ENCODE measurements around the gene GET3.

GET3 gene

GRCh38 chr19:12786141-12786870 lies 49.0 kb downstream of the GET3 start:
- Histone ChIP-seq H3K4me1 (ENCODE audit: low read length) (peaks cover 79% of the 10 kb centered on the region), H3K27me3 (ENCODE audit: low read depth, low read length) (no peaks in the 10 kb centered on the region), H4K20me1 (ENCODE audit: insufficient read depth, low read length) (no peaks in the 10 kb centered on the region), H3K36me3 (replicated peaks; ENCODE audit: low read depth, low read length) (no peaks in the 10 kb centered on the region), H3K4me3 (ENCODE audit: low read length) (no peak overlapping the region), H3K4me2 (ENCODE audit: low read length) (peak overlapping the region; percentile 99), H3K9ac (ENCODE audit: low read length) (peak overlapping the region; percentile 85), H3K27ac (ENCODE audit: low read length) (peak overlapping the region; percentile 93), H3K79me2 (ENCODE audit: low read length) (peaks cover 16% of the 10 kb centered on the region), H2AFZ (ENCODE audit: low read depth, low read length) (no peak overlapping the region; the same call in 1 of the 2 replicates), H3K9me3 (ENCODE audit: insufficient read depth, low read length) (no peaks in the 10 kb centered on the region)
- TF ChIP-seq, protein P1, sequence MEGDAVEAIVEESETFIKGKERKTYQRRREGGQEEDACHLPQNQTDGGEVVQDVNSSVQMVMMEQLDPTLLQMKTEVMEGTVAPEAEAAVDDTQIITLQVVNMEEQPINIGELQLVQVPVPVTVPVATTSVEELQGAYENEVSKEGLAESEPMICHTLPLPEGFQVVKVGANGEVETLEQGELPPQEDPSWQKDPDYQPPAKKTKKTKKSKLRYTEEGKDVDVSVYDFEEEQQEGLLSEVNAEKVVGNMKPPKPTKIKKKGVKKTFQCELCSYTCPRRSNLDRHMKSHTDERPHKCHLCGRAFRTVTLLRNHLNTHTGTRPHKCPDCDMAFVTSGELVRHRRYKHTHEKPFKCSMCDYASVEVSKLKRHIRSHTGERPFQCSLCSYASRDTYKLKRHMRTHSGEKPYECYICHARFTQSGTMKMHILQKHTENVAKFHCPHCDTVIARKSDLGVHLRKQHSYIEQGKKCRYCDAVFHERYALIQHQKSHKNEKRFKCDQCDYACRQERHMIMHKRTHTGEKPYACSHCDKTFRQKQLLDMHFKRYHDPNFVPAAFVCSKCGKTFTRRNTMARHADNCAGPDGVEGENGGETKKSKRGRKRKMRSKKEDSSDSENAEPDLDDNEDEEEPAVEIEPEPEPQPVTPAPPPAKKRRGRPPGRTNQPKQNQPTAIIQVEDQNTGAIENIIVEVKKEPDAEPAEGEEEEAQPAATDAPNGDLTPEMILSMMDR (IDR thresholded peaks at IDR 0.05; ENCODE audit: low read depth, low read length), result no peak
- no peak for TF ChIP-seq EZH2phosphoT487 (IDR thresholded peaks at IDR 0.05; ENCODE audit: low read depth)

DNA sequence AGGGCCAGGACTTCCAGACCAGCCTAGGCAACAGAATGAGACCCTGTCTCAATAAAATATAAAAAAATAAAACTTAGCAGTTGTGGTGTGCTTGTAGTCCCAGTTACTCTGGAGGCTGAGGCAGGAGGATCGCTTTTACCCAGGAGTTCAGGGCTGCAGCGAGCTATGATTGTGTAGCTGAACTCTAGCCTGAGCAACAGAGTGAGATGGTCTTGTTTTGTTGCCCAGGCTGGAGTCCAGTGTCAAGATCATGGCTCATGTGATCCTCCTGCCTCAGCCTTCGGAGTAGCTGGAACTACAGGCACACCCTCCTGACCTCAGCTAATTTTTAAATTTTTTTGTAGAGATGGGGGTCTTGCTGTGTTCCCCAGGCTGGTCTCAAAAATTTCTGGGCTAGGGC lies 49.7 kb downstream of the GET3 start:
- Histone ChIP-seq H4K20me1 (ENCODE audit: insufficient read depth, low read length) (no peaks in the 10 kb centered on the region; the same call in 1 of the 2 replicates), H3K4me1 (ENCODE audit: low read length) (peaks cover 73% of the 10 kb centered on the region), H3K27me3 (ENCODE audit: low read depth, low read length) (no peaks in the 10 kb centered on the region), H3K27ac (ENCODE audit: low read length) (peak overlapping the region; percentile 93), H3K4me3 (ENCODE audit: low read length) (no peak overlapping the region), H3K9ac (ENCODE audit: low read length) (peak overlapping the region; percentile 85), H3K9me3 (ENCODE audit: insufficient read depth, low read length) (no peaks in the 10 kb centered on the region), H3K79me2 (ENCODE audit: low read length) (peaks cover 22% of the 10 kb centered on the region), H3K4me2 (ENCODE audit: low read length) (peak overlapping the region; percentile 99), H2AFZ (ENCODE audit: low read depth, low read length) (no peak overlapping the region), H3K36me3 (replicated peaks; ENCODE audit: low read depth, low read length) (peaks cover 3% of the 10 kb centered on the region)
- TF ChIP-seq, protein P1 (IDR thresholded peaks at IDR 0.05; ENCODE audit: low read depth, low read length), result no peak
- TF ChIP-seq EZH2phosphoT487 (IDR thresholded peaks at IDR 0.05; ENCODE audit: low read depth), result no peak

DNA sequence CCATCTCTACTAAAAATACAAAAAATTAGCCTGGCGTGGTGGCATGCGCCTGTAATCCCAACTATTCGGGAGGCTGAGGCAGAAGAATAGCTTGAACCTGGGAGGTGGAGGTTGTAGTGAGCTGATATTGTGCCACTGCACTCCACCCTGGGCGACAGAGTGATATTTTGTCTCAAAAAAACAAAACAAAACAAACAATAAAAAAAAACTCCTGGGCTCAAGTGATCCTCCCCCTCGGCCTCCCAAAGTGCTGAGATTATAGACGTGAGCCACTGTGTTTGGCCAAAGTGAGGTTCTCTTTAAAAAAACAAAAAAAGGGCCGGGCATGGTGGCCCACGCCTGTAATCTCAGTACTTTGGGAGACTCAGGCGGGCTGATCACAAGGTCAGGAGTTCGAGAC lies 50.2 kb downstream of the GET3 start:
- H3K4me2 ChIP-seq (ENCODE audit: low read length), result no peak overlapping the region
- peaks cover 69% of the 10 kb centered on the region for H3K4me1 ChIP-seq (ENCODE audit: low read length)
- no peak overlapping the region for H3K4me3 ChIP-seq (ENCODE audit: low read length)
- H4K20me1 ChIP-seq (ENCODE audit: insufficient read depth, low read length), result no peaks in the 10 kb centered on the region; the same call in 1 of the 2 replicates
- no peaks in the 10 kb centered on the region for H3K9me3 ChIP-seq (ENCODE audit: insufficient read depth, low read length)
- H3K27me3 ChIP-seq (ENCODE audit: low read depth, low read length), result no peaks in the 10 kb centered on the region
- H3K9ac ChIP-seq (ENCODE audit: low read length), result no peak overlapping the region
- peaks cover 8% of the 10 kb centered on the region for H3K36me3 ChIP-seq (replicated peaks; ENCODE audit: low read depth, low read length)
- peaks cover 27% of the 10 kb centered on the region for H3K79me2 ChIP-seq (ENCODE audit: low read length)
- H2AFZ ChIP-seq (ENCODE audit: low read depth, low read length), result no peak overlapping the region
- TF ChIP-seq, protein P1 (IDR thresholded peaks at IDR 0.05; ENCODE audit: low read depth, low read length), result no peak
- TF ChIP-seq EZH2phosphoT487 (IDR thresholded peaks at IDR 0.05; ENCODE audit: low read depth), result no peak
- peak overlapping the region; percentile 93 for H3K27ac ChIP-seq (ENCODE audit: low read length)

- Histone ChIP-seq H3K36me3 (replicated peaks; ENCODE audit: low read depth, low read length) (peaks cover 15% of the 10 kb centered on the region), H3K9me3 (ENCODE audit: insufficient read depth, low read length) (no peaks in the 10 kb centered on the region), H3K79me2 (ENCODE audit: low read length) (peaks cover 34% of the 10 kb centered on the region), H3K4me3 (ENCODE audit: low read length) (peak overlapping the region; percentile 87), H2AFZ (ENCODE audit: low read depth, low read length) (no peak overlapping the region), H3K27ac (ENCODE audit: low read length) (peak overlapping the region; percentile 97), H3K9ac (ENCODE audit: low read length) (peak overlapping the region; percentile 100), H3K4me2 (ENCODE audit: low read length) (peak overlapping the region; percentile 98), H3K27me3 (ENCODE audit: low read depth, low read length) (no peaks in the 10 kb centered on the region), H3K4me1 (ENCODE audit: low read length) (peaks cover 64% of the 10 kb centered on the region), H4K20me1 (ENCODE audit: insufficient read depth, low read length) (peaks cover 4% of the 10 kb centered on the region; the same call in 1 of the 2 replicates)
- TF ChIP-seq, protein P1 (IDR thresholded peaks at IDR 0.05; ENCODE audit: low read depth, low read length), result no peak
- no peak for TF ChIP-seq EZH2phosphoT487 (IDR thresholded peaks at IDR 0.05; ENCODE audit: low read depth)
Observed at GRCh38 chr19:12788042-12788681, 50.9 kb downstream of the GET3 start.
